SK-MEL-5 (cell line): ENCODE data around the gene FZR1. TPM values are rescaled to one million over a fixed set of nuclear protein-coding genes. Genes with fewer than 3 reads are reported as not detected.
"Not testable (repeated sequence)": the region's sequence is repeated elsewhere in the genome, so short reads cannot be mapped to it uniquely, and the experiment has no call there.

ENCODE experiments used
- DNase-seq: peaks from one replicate; pipeline ENCODE4 v3.0.0-alpha.2; 2016; ENCODE audit warnings: low read depth, low spot score
- in situ Hi-C: cut with HindIII; loops from 2 replicates; pipeline ENCODE4 v1.10.0; 2016; ENCODE audit warnings: low sequenced_read_pairs, high pct_unique_total_duplicates, low pct_unique_long_range_greater_than_20kb
- total RNA-seq: library from RNA; depleted of rRNA; stranded (reverse); fragments of >200 nt; shearing (Covaris generic); gene quantifications from 2 replicates; pipeline ENCODE4 v1.2.3, GENCODE V29; 2014

FZR1 gene
- total RNA-seq, 1 experiment from 2014 or later = 22.6 TPM

GRCh38 chr19:3572132-3572854, 66.2 kb downstream of the FZR1 start:
- in situ Hi-C loops = no loop called here
- DNase-seq = peak; percentile 98

- in situ Hi-C loops = no loop called here
- DNase-seq = no peak
Observed at GRCh38 chr19:3572855-3573161, 66.7 kb downstream of the FZR1 start, which contains the start of gene HMG20B. Gene HMG20B, plus strand, starts transcription at chr19:3572944. Its CDS starts 366 bp downstream, at chr19:3573310.

- DNase-seq = no peak
- in situ Hi-C loops = no loop called here
Observed at GRCh38 chr19:3573162-3573857, 67.2 kb downstream of the FZR1 start.

GRCh38 chr19:3573858-3574637, 67.9 kb downstream of the FZR1 start:
- in situ Hi-C loops = no loop called here
- peak; percentile 98 for DNase-seq

GRCh38 chr19:3575260-3575741, 69.2 kb downstream of the FZR1 start:
- in situ Hi-C loops = no loop called here
- peak; percentile 85 for DNase-seq

GRCh38 chr19:3575949-3576673, 70.0 kb downstream of the FZR1 start:
- no peak for DNase-seq
- in situ Hi-C loops = no loop called here

GRCh38 chr19:3576696-3577443, 70.8 kb downstream of the FZR1 start:
- in situ Hi-C loops = no loop called here
- DNase-seq = peak; percentile 73

- in situ Hi-C loops = no loop called here
- no peak for DNase-seq
Observed at GRCh38 chr19:3577723-3578344, 71.7 kb downstream of the FZR1 start.

- in situ Hi-C loops = no loop called here
- DNase-seq = no peak
Observed at GRCh38 chr19:3578390-3578789, 72.3 kb downstream of the FZR1 start.

GRCh38 chr19:3580156-3580934, 74.2 kb downstream of the FZR1 start:
- DNase-seq = peak; percentile 55
- in situ Hi-C loops = no loop called here

- in situ Hi-C loops, DNase-seq: not testable (repeated sequence)
Observed at GRCh38 chr19:3581792-3582191, 75.7 kb downstream of the FZR1 start.

GRCh38 chr19:3584036-3584802, 78.1 kb downstream of the FZR1 start:
- in situ Hi-C loops, DNase-seq: not testable (repeated sequence)

GRCh38 chr19:3585301-3586126, 79.4 kb downstream of the FZR1 start, which contains the start of gene GIPC3:
Gene GIPC3, plus strand, starts transcription at chr19:3585478. Its CDS starts 120 bp downstream, at chr19:3585598.
- in situ Hi-C loops = no loop called here

GRCh38 chr19:3586127-3586626, 80.1 kb downstream of the FZR1 start:
- DNase-seq = no peak
- in situ Hi-C loops = no loop called here

More at GRCh38 chr19:3585301-3586126, 79.4 kb downstream of the FZR1 start, which contains the start of gene GIPC3:
- DNase-seq = no peak
